GM12891 (cell line): ENCODE measurements around the gene TUBB3.

Experiments
- POLR2A ChIP-seq: IDR thresholded peaks from 2 replicates; pipeline ENCODE4 v1.6.1; 2011; ENCODE audit warnings: low read depth, low read length, control low read depth
- POLR2AphosphoS5 ChIP-seq: IDR thresholded peaks from 2 replicates; pipeline ENCODE4 v1.6.1; 2011; ENCODE audit warnings: low read depth, low read length, control low read depth

DNA sequence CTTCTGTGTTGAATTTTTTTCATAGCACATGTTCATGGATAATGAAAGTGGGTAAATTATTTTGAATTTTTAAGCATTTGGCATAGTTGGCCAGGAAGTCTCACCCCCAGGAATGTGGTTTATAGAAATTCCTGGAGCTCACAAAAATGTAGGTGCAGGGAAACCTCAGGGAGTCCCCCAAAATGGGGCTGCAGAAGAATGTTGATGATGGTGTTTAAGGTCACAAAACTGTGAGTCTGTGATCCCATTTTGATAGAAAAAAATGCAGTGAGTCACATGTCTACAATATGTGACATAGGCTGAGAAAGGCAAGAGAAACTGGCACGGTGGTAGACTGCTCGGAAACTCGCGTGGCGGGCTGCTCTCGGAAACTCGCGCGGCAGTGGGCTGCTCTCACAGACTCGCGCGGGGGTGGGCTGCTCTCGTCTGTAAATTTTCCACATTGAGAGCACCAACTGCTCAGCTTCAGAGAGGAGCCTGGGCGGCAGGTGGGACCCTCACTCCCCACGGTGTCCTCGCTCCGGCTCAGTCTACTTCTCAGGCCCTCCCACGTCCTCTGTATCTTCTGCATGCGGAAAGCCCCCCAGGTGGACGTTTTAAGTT lies 23.2 kb upstream of the TUBB3 start:
- no peak for TF ChIP-seq POLR2A
- no peak for TF ChIP-seq POLR2AphosphoS5
